Mesendoderm (in vitro differentiated cells): Measurements from ENCODE around the gene SEMA5B.

Source experiments
- DNase-seq: peaks from one replicate; pipeline ENCODE4 v3.0.0; 2013
- H2AK5ac ChIP-seq: 2 replicates; pipeline ENCODE4 v1.6.1; 2013; ENCODE audit warnings: low read length, inconsistent platforms
- H2BK120ac ChIP-seq: 2 replicates; pipeline ENCODE4 v1.6.1; 2013; ENCODE audit warnings: low read depth, mild to moderate bottlenecking, low read length, moderate library complexity, mixed read lengths
- H2BK15ac ChIP-seq: replicated peaks from 2 replicates; pipeline ENCODE4 v1.6.1; 2013; ENCODE audit warnings: low read depth, mild to moderate bottlenecking, moderate library complexity
- H2BK5ac ChIP-seq: 2 replicates; pipeline ENCODE4 v1.6.1; 2013; ENCODE audit warnings: low read length, inconsistent platforms
- H3K18ac ChIP-seq: 2 replicates; pipeline ENCODE4 v1.6.1; 2013; ENCODE audit warnings: mild to moderate bottlenecking, low read length, mixed read lengths
- H3K23ac ChIP-seq: one replicate; pipeline ENCODE4 v1.6.1; 2013; ENCODE audit warnings: low read length
- H3K27ac ChIP-seq: 2 replicates; pipeline ENCODE4 v1.5.1; 2013; ENCODE audit warnings: low read depth, mild to moderate bottlenecking, inconsistent platforms, low read length, moderate library complexity
- H3K27me3 ChIP-seq: 2 replicates; pipeline ENCODE4 v1.6.1; 2013; ENCODE audit warnings: low read length, control low read depth, mild to moderate bottlenecking, inconsistent platforms; ENCODE audit not compliant: insufficient read depth, poor library complexity
- H3K36me3 ChIP-seq: 2 replicates; pipeline ENCODE4 v1.6.1; 2013; ENCODE audit warnings: low read length, inconsistent platforms; ENCODE audit not compliant: control insufficient read depth, insufficient read depth
- H3K4ac ChIP-seq: one replicate; pipeline ENCODE4 v1.6.1; 2013; ENCODE audit warnings: low read depth, mild to moderate bottlenecking, low read length, moderate library complexity
- H3K4me1 ChIP-seq: 2 replicates; pipeline ENCODE4 v1.6.1; 2013; ENCODE audit warnings: low read depth, low read length, inconsistent platforms; ENCODE audit not compliant: control insufficient read depth
- H3K4me2 ChIP-seq: 2 replicates; pipeline ENCODE4 v1.6.1; 2013; ENCODE audit warnings: low read length
- H3K4me3 ChIP-seq: 2 replicates; pipeline ENCODE4 v1.5.1; 2013; ENCODE audit warnings: mild to moderate bottlenecking, low read length
- H3K56ac ChIP-seq: one replicate; pipeline ENCODE4 v1.6.1; 2013; ENCODE audit warnings: low read length
- H3K79me1 ChIP-seq: 2 replicates; pipeline ENCODE4 v1.6.1; 2013; ENCODE audit warnings: low read length, inconsistent platforms
- H3K79me2 ChIP-seq: 2 replicates; pipeline ENCODE4 v1.6.1; 2013; ENCODE audit warnings: mild to moderate bottlenecking, low read length; ENCODE audit not compliant: control insufficient read depth, insufficient read depth
- H3K9ac ChIP-seq: 2 replicates; pipeline ENCODE4 v1.6.1; 2013; ENCODE audit warnings: low read length, inconsistent platforms
- H4K5ac ChIP-seq: one replicate; pipeline ENCODE4 v1.6.1; 2013; ENCODE audit warnings: low read length
- H4K8ac ChIP-seq: one replicate; pipeline ENCODE4 v1.6.1; 2013; ENCODE audit warnings: low read depth, mild to moderate bottlenecking, control low read depth, low read length, moderate library complexity
- WGBS: extraction: QIAGEN DNeasy Blood & Tissue Kit; methylation state at CpG from one replicate; pipeline ENCODE4 v1.1.7; 2013; ENCODE audit warnings: low lambda C conversion rate, missing lambda C conversion rate; ENCODE audit not compliant: insufficient coverage; ENCODE audit errors: extremely low coverage; 5-methylcytosine and 5-hydroxymethylcytosine counted together

The SEMA5B gene

DNA sequence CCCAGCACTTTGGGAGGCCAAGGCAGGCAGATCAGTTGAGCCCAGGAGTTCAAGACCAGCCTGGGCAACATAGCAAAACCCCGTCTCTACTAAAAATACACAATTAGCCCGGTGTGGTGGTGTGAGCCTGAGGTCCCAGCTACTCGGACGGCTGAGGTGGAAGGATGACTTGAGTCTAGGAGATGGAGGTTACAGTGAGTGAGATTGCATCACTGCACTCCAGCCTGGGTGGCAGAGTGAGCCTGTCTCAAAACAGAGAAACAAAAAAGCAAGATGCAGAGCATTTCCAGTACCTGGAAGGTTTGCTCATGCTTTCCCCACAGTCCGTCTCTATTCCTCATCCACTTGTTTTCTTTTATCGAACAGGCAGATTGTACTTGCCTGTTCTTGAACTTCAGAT, 35.5 kb upstream of the SEMA5B start:
- H3K36me3 ChIP-seq, result no peaks in the 10 kb centered on the region
- no peaks in the 10 kb centered on the region for H3K27me3 ChIP-seq
- no peak overlapping the region for H3K9ac ChIP-seq
- H3K27ac ChIP-seq, result no peak overlapping the region
- H2BK120ac ChIP-seq, result no peak overlapping the region
- DNase-seq, result no peak
- no peak overlapping the region for H2AK5ac ChIP-seq
- H3K79me1 ChIP-seq, result no peaks in the 10 kb centered on the region
- no peak overlapping the region for H3K4me2 ChIP-seq
- WGBS, result no CpG with 5 or more reads among the region's 6 CpGs
- H3K18ac ChIP-seq, result no peak overlapping the region
- H2BK5ac ChIP-seq, result no peak overlapping the region
- H3K79me2 ChIP-seq, result peaks cover 8% of the 10 kb centered on the region
- no peak overlapping the region for H4K8ac ChIP-seq
- no peak overlapping the region for H2BK15ac ChIP-seq
- no peaks in the 10 kb centered on the region for H3K4me1 ChIP-seq
- H3K4me3 ChIP-seq, result no peak overlapping the region
- H4K5ac ChIP-seq, result no peak overlapping the region
- H3K4ac ChIP-seq, result no peak overlapping the region
- H3K56ac ChIP-seq, result peak overlapping the region; percentile 12
- no peak overlapping the region for H3K23ac ChIP-seq

GRCh38 chr3:123061856-123062255, 34.3 kb upstream of the SEMA5B start:
- DNase-seq, result no peak
- H3K79me1 ChIP-seq, result no peaks in the 10 kb centered on the region
- no peak overlapping the region for H2BK5ac ChIP-seq
- no peak overlapping the region for H3K56ac ChIP-seq
- no peak overlapping the region for H3K23ac ChIP-seq
- H4K5ac ChIP-seq, result no peak overlapping the region
- H2AK5ac ChIP-seq, result no peak overlapping the region
- no peak overlapping the region for H3K9ac ChIP-seq
- H2BK120ac ChIP-seq, result no peak overlapping the region
- H3K79me2 ChIP-seq, result no peaks in the 10 kb centered on the region
- H2BK15ac ChIP-seq, result no peak overlapping the region
- no peak overlapping the region for H4K8ac ChIP-seq
- no CpG with 5 or more reads among the region's 7 CpGs for WGBS
- no peaks in the 10 kb centered on the region for H3K36me3 ChIP-seq
- no peaks in the 10 kb centered on the region for H3K27me3 ChIP-seq
- H3K4ac ChIP-seq, result no peak overlapping the region
- no peak overlapping the region for H3K27ac ChIP-seq
- H3K4me1 ChIP-seq, result no peaks in the 10 kb centered on the region
- H3K4me2 ChIP-seq, result no peak overlapping the region
- H3K4me3 ChIP-seq, result no peak overlapping the region
- no peak overlapping the region for H3K18ac ChIP-seq

GRCh38 chr3:123060054-123060453, 32.5 kb upstream of the SEMA5B start:
- Histone ChIP-seq H3K4me1 (no peaks in the 10 kb centered on the region), H2BK5ac (no peak overlapping the region), H3K79me2 (no peaks in the 10 kb centered on the region), H3K56ac (no peak overlapping the region), H3K27me3 (no peaks in the 10 kb centered on the region), H4K8ac (no peak overlapping the region), H3K4me2 (no peak overlapping the region), H2BK120ac (no peak overlapping the region), H3K4me3 (no peak overlapping the region), H3K18ac (no peak overlapping the region), H3K23ac (no peak overlapping the region), H4K5ac (no peak overlapping the region), H3K36me3 (no peaks in the 10 kb centered on the region), H3K79me1 (no peaks in the 10 kb centered on the region), H3K27ac (no peak overlapping the region), H2BK15ac (no peak overlapping the region), H3K4ac (no peak overlapping the region), H2AK5ac (no peak overlapping the region), H3K9ac (no peak overlapping the region)
- no peak for DNase-seq

DNA sequence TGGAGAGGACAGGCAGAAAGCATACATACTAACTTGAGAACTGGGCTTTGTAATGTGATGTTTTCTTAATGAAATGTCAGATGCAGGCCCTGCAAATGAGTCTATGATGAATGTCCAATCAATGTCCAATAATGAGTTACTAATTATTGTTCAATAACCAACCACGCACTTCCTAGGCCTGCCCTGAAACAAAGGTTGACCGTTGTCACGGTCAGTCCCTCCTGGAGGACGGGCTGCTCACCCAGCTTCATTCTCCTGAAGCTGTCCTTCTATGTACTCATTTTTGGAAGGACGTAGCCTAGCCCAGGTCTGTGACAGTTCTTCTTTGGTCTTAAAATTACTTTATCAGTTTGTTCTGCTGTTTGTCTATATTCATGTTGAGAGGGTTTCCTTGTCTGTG, 30.9 kb upstream of the SEMA5B start:
- no peak overlapping the region for H3K4ac ChIP-seq
- H2BK5ac ChIP-seq, result no peak overlapping the region
- no peak overlapping the region for H2BK120ac ChIP-seq
- no CpG with 5 or more reads among the region's 5 CpGs for WGBS
- no peak overlapping the region for H4K8ac ChIP-seq
- H3K36me3 ChIP-seq, result no peaks in the 10 kb centered on the region
- H3K18ac ChIP-seq, result no peak overlapping the region
- H3K79me2 ChIP-seq, result no peaks in the 10 kb centered on the region
- H3K27me3 ChIP-seq, result no peaks in the 10 kb centered on the region
- H2BK15ac ChIP-seq, result no peak overlapping the region
- H3K79me1 ChIP-seq, result no peaks in the 10 kb centered on the region
- no peak overlapping the region for H2AK5ac ChIP-seq
- H3K56ac ChIP-seq, result no peak overlapping the region
- no peak for DNase-seq
- H3K4me2 ChIP-seq, result no peak overlapping the region
- no peak overlapping the region for H3K23ac ChIP-seq
- no peak overlapping the region for H3K4me3 ChIP-seq
- H3K4me1 ChIP-seq, result no peaks in the 10 kb centered on the region
- H4K5ac ChIP-seq, result no peak overlapping the region
- no peak overlapping the region for H3K27ac ChIP-seq
- no peak overlapping the region for H3K9ac ChIP-seq

GRCh38 chr3:123055352-123055751, 27.8 kb upstream of the SEMA5B start:
- Histone ChIP-seq H2BK120ac (no peak overlapping the region), H3K36me3 (no peaks in the 10 kb centered on the region), H3K4me3 (no peak overlapping the region), H3K27ac (no peak overlapping the region), H2AK5ac (no peak overlapping the region), H4K5ac (no peak overlapping the region), H3K4ac (no peak overlapping the region), H3K9ac (no peak overlapping the region), H4K8ac (no peak overlapping the region), H2BK5ac (no peak overlapping the region), H3K4me1 (peaks cover 5% of the 10 kb centered on the region), H3K4me2 (no peak overlapping the region), H3K79me2 (no peaks in the 10 kb centered on the region), H3K27me3 (no peaks in the 10 kb centered on the region), H3K18ac (no peak overlapping the region), H3K23ac (no peak overlapping the region), H2BK15ac (no peak overlapping the region), H3K56ac (no peak overlapping the region), H3K79me1 (no peaks in the 10 kb centered on the region)
- WGBS, result no CpG with 5 or more reads among the region's 5 CpGs
- DNase-seq, result no peak

DNA sequence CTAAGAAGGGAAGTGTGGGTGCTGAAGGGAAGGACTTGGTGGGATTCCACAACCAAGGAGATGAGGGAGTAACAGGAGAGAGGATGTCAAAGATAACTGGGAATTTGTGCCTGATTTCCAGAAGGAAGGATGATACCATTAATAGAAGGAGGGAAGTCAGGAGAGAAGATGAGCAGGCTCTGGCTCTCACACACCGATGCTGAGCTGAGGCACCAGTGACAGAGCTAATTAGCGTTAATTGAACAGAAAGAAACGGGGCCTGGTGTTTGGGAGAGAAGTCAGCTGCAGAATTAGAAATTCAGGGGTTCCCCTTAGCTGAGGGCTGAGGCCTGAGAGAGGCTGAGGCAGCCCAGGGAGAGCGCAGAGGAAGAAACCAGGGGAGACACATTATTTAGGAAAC, 27.4 kb upstream of the SEMA5B start:
- no peak overlapping the region for H3K56ac ChIP-seq
- H3K27ac ChIP-seq, result no peak overlapping the region
- H3K4ac ChIP-seq, result no peak overlapping the region
- no peak overlapping the region for H3K4me3 ChIP-seq
- no peaks in the 10 kb centered on the region for H3K27me3 ChIP-seq
- no peaks in the 10 kb centered on the region for H3K36me3 ChIP-seq
- H3K4me2 ChIP-seq, result no peak overlapping the region
- no peaks in the 10 kb centered on the region for H3K79me2 ChIP-seq
- no peak overlapping the region for H3K23ac ChIP-seq
- H3K4me1 ChIP-seq, result peaks cover 6% of the 10 kb centered on the region
- no peak overlapping the region for H2AK5ac ChIP-seq
- WGBS, result no CpG with 5 or more reads among the region's 4 CpGs
- no peak overlapping the region for H2BK15ac ChIP-seq
- H3K9ac ChIP-seq, result no peak overlapping the region
- H3K18ac ChIP-seq, result no peak overlapping the region
- H4K8ac ChIP-seq, result no peak overlapping the region
- no peak overlapping the region for H2BK120ac ChIP-seq
- no peak for DNase-seq
- no peaks in the 10 kb centered on the region for H3K79me1 ChIP-seq
- no peak overlapping the region for H2BK5ac ChIP-seq
- no peak overlapping the region for H4K5ac ChIP-seq
